Esophagus muscularis mucosa (tissue), 4 donors: ENCODE data around the gene SLCO2A1. TPM values are rescaled to one million over a fixed set of nuclear protein-coding genes. Genes with fewer than 3 reads are reported as not detected.

Source experiments
- DNase-seq: peaks from one replicate; pipeline ENCODE4 v3.0.0-alpha.2; 2017; ENCODE audit errors: extremely low spot score
- H3K27ac ChIP-seq, 4 donors: fragments of 200-600 bp; sonication (generic); replicated peaks in 1 of 4; 1 replicate in 3 of 4; 2 replicates in 1 of 4; pipeline ENCODE4 v1.5.1; 2016 to 2019; ENCODE audit warnings: mild to moderate bottlenecking in 1 of 4
- H3K27me3 ChIP-seq, 4 donors: fragments of 200-600 bp; sonication (generic); one replicate each; pipeline versions ENCODE4 v1.5.1 to v1.6.0; 2016 to 2019
- H3K36me3 ChIP-seq, 4 donors: fragments of 200-600 bp; sonication (generic); one replicate each; pipeline ENCODE4 v1.5.1; 2016 to 2019
- H3K4me1 ChIP-seq, 4 donors: fragments of 200-600 bp; sonication (generic); one replicate each; pipeline ENCODE4 v1.5.1; 2016 to 2019
- H3K4me3 ChIP-seq, 4 donors: fragments of 200-600 bp; sonication (generic); 1 replicate in 2 of 4; 2 replicates in 2 of 4; pipeline ENCODE4 v1.5.1; 2016 to 2019; ENCODE audit warnings: mild to moderate bottlenecking in 4 of 4, moderate library complexity in 1 of 4
- H3K9me3 ChIP-seq, 4 donors: fragments of 200-600 bp; sonication (generic); 1 replicate in 3 of 4; 2 replicates in 1 of 4; pipeline ENCODE4 v1.5.1; 2016 to 2019
- CTCF ChIP-seq, 3 experiments: fragments of 200-600 bp in 2 of 3; fragments of 450-650 bp in 1 of 3; sonication (generic) in 2 of 3; IDR thresholded peaks; one replicate each; pipeline ENCODE4 v1.5.1; 2017 to 2019; ENCODE audit warnings: antibody characterized with exemption in 3 of 3, mild to moderate bottlenecking in 2 of 3, moderate library complexity in 1 of 3
- EP300 ChIP-seq: sonication (generic); formaldehyde crosslinking; IDR thresholded peaks from one replicate; pipeline ENCODE4 v1.6.1; 2017; ENCODE audit warnings: antibody characterized with exemption
- POLR2A ChIP-seq: fragments of 450-650 bp; IDR thresholded peaks from one replicate; pipeline ENCODE4 v1.6.1; 2017; ENCODE audit warnings: antibody characterized with exemption, moderate library complexity, mild to moderate bottlenecking, low read depth
- POLR2AphosphoS5 ChIP-seq, 2 donors: sonication (generic); formaldehyde crosslinking; IDR thresholded peaks; one replicate each; pipeline ENCODE4 v1.6.1; 2017; ENCODE audit warnings: antibody characterized with exemption in 2 of 2
- WGBS: methylation state at CpG from one replicate; pipeline ENCODE4 v1.1.5; 2018; 5-methylcytosine and 5-hydroxymethylcytosine counted together
- intact Hi-C: fragments of 100-400 bp; cut with DNase I; formaldehyde crosslinking; loops from one replicate; pipeline ENCODE4 v1.15.1; 2023
- total RNA-seq, 4 donors: library from RNA; depleted of rRNA; stranded (reverse); fragments of >200 nt; gene quantifications; one replicate each; pipeline versions ENCODE4 v1.1.0 to v1.2.1, GENCODE V29; 2016

SLCO2A1 gene
- total RNA-seq, 4 donors from 2014 or later: 8.3 to 17.6 (median 13.8) TPM

- no peaks in the 10 kb centered on the region for H3K9me3 ChIP-seq
- H3K4me1 ChIP-seq: peaks cover 0 to 7% (median 3%) of the 10 kb centered on the region in 4 donors
- no peak overlapping the region for H3K27ac ChIP-seq
- no peak overlapping the region for H3K4me3 ChIP-seq
- 68% methylated on average over 6 of the region's 6 CpGs for WGBS
- H3K27me3 ChIP-seq: no peaks in the 10 kb centered on the region
- no peak for TF ChIP-seq POLR2AphosphoS5 (IDR thresholded peaks at IDR 0.05)
- TF ChIP-seq CTCF (IDR thresholded peaks at IDR 0.05): no peak
- no peak for TF ChIP-seq EP300
- no peak for TF ChIP-seq POLR2A
- H3K36me3 ChIP-seq: peaks cover 0 to 5% (median 0%) of the 10 kb centered on the region in 4 donors
- no peak for DNase-seq
- intact Hi-C loops: no loop called here
Measured at GRCh38 chr3:133956353-133956752, 73.4 kb downstream of the SLCO2A1 start.

- Histone ChIP-seq H3K27ac (no peak overlapping the region), H3K36me3 (peaks cover 0 to 5% (median 0%) of the 10 kb centered on the region in 4 donors), H3K4me1 (peaks cover 0 to 7% (median 3%) of the 10 kb centered on the region in 4 donors), H3K27me3 (no peaks in the 10 kb centered on the region), H3K9me3 (no peaks in the 10 kb centered on the region), H3K4me3 (no peak overlapping the region)
- DNase-seq: no peak
- TF ChIP-seq CTCF (IDR thresholded peaks at IDR 0.05) (no peak), POLR2AphosphoS5 (IDR thresholded peaks at IDR 0.05) (no peak), EP300 (no peak), POLR2A (no peak)
- intact Hi-C loops: no loop called here
- 74% methylated on average over 10 of the region's 10 CpGs for WGBS
Measured at GRCh38 chr3:133955892-133956291, 73.8 kb downstream of the SLCO2A1 start.

- no peak overlapping the region for H3K27ac ChIP-seq
- WGBS: 100% methylated on average over 2 of the region's 11 CpGs
- no peaks in the 10 kb centered on the region for H3K27me3 ChIP-seq
- TF ChIP-seq POLR2AphosphoS5 (IDR thresholded peaks at IDR 0.05) (no peak), CTCF (IDR thresholded peaks at IDR 0.05) (no peak), EP300 (no peak), POLR2A (no peak)
- no peaks in the 10 kb centered on the region for H3K9me3 ChIP-seq
- peaks cover 0 to 7% (median 3%) of the 10 kb centered on the region in 4 donors for H3K4me1 ChIP-seq
- intact Hi-C loops: no loop called here
- DNase-seq: no peak
- peaks cover 0 to 5% (median 0%) of the 10 kb centered on the region in 4 donors for H3K36me3 ChIP-seq
- H3K4me3 ChIP-seq: no peak overlapping the region
Measured at GRCh38 chr3:133954717-133955360, 74.9 kb downstream of the SLCO2A1 start.

- no peak overlapping the region for H3K4me3 ChIP-seq
- H3K36me3 ChIP-seq: peaks cover 0 to 5% (median 0%) of the 10 kb centered on the region in 4 donors
- peaks cover 0 to 17% (median 7%) of the 10 kb centered on the region in 4 donors for H3K4me1 ChIP-seq
- H3K27me3 ChIP-seq: no peaks in the 10 kb centered on the region
- intact Hi-C loops: no loop called here
- H3K27ac ChIP-seq: no peak overlapping the region
- TF ChIP-seq POLR2A (no peak), POLR2AphosphoS5 (IDR thresholded peaks at IDR 0.05) (no peak), EP300 (no peak)
- 97% methylated on average over 6 of the region's 6 CpGs for WGBS
- no peak for DNase-seq
- no peaks in the 10 kb centered on the region for H3K9me3 ChIP-seq
Measured at GRCh38 chr3:133953297-133953696, 76.4 kb downstream of the SLCO2A1 start.

GRCh38 chr3:133949438-133949837, 80.3 kb downstream of the SLCO2A1 start:
- H3K36me3 ChIP-seq: no peaks in the 10 kb centered on the region
- intact Hi-C loops: no loop called here
- no peak overlapping the region for H3K4me3 ChIP-seq
- TF ChIP-seq POLR2A (no peak), CTCF (IDR thresholded peaks at IDR 0.05) (no peak), EP300 (no peak), POLR2AphosphoS5 (IDR thresholded peaks at IDR 0.05) (no peak)
- no peaks in the 10 kb centered on the region for H3K27me3 ChIP-seq
- 71% methylated on average over 2 of the region's 2 CpGs for WGBS
- no peak for DNase-seq
- peaks cover 23 to 40% (median 32%) of the 10 kb centered on the region in 4 donors for H3K4me1 ChIP-seq
- H3K9me3 ChIP-seq: no peaks in the 10 kb centered on the region
- H3K27ac ChIP-seq: peak overlapping the region in 3 of 4 donors; percentile 31 to 59 (median 48)
